ENCODE data around the gene PSD.
"Not testable (repeated sequence)": the region's sequence is repeated elsewhere in the genome, so short reads cannot be mapped to it uniquely, and the experiment has no call there.

Gene PSD

GRCh38 chr10:102418622-102419268 lies at the start of gene PSD:
TSS of gene PSD (minus strand) at chr10:102418785. CDS start at chr10:102417038, 1,747 bp downstream.
- DNase-seq: peak; percentile 70

- no peak for DNase-seq
These were observed 49.4 kb upstream of the PSD start for GRCh38 chr10:102467971-102468438.

GRCh38 chr10:102467318-102467717 lies 48.7 kb upstream of the PSD start:
- DNase-seq: no peak

- no peak for DNase-seq
These were observed 46.9 kb upstream of the PSD start for GRCh38 chr10:102465466-102465865.

- no peak for DNase-seq
These were observed 45.4 kb upstream of the PSD start for GRCh38 chr10:102463983-102464382.

- no peak for DNase-seq
These were observed 44.0 kb upstream of the PSD start for GRCh38 chr10:102462512-102463054.

GRCh38 chr10:102461187-102462054 lies 42.8 kb upstream of the PSD start:
- DNase-seq: peak; percentile 85

GRCh38 chr10:102460836-102461186 lies 42.2 kb upstream of the PSD start:
- no peak for DNase-seq

- DNase-seq: no peak
These were observed 40.1 kb upstream of the PSD start for GRCh38 chr10:102458656-102459055.

- no peak for DNase-seq
These were observed 39.1 kb upstream of the PSD start for GRCh38 chr10:102457591-102458150.

GRCh38 chr10:102455893-102456471 lies 37.4 kb upstream of the PSD start:
- DNase-seq: no peak

- DNase-seq: not testable (repeated sequence)
These were observed 36.3 kb upstream of the PSD start for GRCh38 chr10:102454662-102455487.

- no peak for DNase-seq
These were observed 34.9 kb upstream of the PSD start for GRCh38 chr10:102453502-102453901.

- no peak for DNase-seq
These were observed 34.2 kb upstream of the PSD start for GRCh38 chr10:102452672-102453340.

GRCh38 chr10:102451105-102451969 lies 32.8 kb upstream of the PSD start, which contains the start of gene C10orf95:
TSS of gene C10orf95 (minus strand) at chr10:102451543. CDS start at chr10:102451093, 450 bp downstream.
- DNase-seq: no peak

GRCh38 chr10:102450374-102451104 lies 32.0 kb upstream of the PSD start:
- DNase-seq: peak; percentile 79

- DNase-seq: no peak
These were observed 31.5 kb upstream of the PSD start for GRCh38 chr10:102450124-102450373.

- DNase-seq: peak; percentile 77
These were observed 30.9 kb upstream of the PSD start for GRCh38 chr10:102449321-102450123.

- DNase-seq: no peak
These were observed 26.3 kb upstream of the PSD start for GRCh38 chr10:102444851-102445250.

Data from DMS153 (cell line).